Ovary (tissue), 9 donors: ENCODE measurements around the gene DCAF8L2. TPM values are rescaled to one million over a fixed set of nuclear protein-coding genes. Genes with fewer than 3 reads are reported as not detected.

Experiments used
- DNase-seq, 5 donors: peaks; one replicate each; pipeline ENCODE4 v3.0.0-alpha.2; 2019 to 2020
- H3K27ac ChIP-seq, 2 donors: fragments of 200-600 bp; one replicate each; pipeline versions ENCODE4 v1.5.1 to v1.8.0; 2019 to 2022
- H3K27me3 ChIP-seq: fragments of 200-600 bp; one replicate; pipeline ENCODE4 v1.8.0; 2022
- H3K36me3 ChIP-seq: fragments of 200-600 bp; sonication (generic); one replicate; pipeline ENCODE4 v1.5.1; 2019
- H3K4me1 ChIP-seq: one replicate; pipeline ENCODE4 v1.8.1; 2013; ENCODE audit warnings: mild to moderate bottlenecking, moderate library complexity; ENCODE audit not compliant: insufficient read depth
- H3K4me3 ChIP-seq: fragments of 200-600 bp; sonication (generic); one replicate; pipeline ENCODE4 v1.5.1; 2017
- H3K9me3 ChIP-seq, 2 donors: fragments of 200-600 bp in 1 of 2; sonication (generic) in 1 of 2; one replicate each; pipeline versions ENCODE4 v1.5.1 to v1.8.1; 2013 to 2019; ENCODE audit warnings: mild to moderate bottlenecking in 1 of 2, moderate library complexity in 1 of 2
- CTCF ChIP-seq, 3 donors: fragments of 450-650 bp in 2 of 3; fragments of 200-600 bp in 1 of 3; IDR thresholded peaks; one replicate each; pipeline versions ENCODE4 v1.5.1 to v1.8.0; 2016 to 2022; ENCODE audit warnings: antibody characterized with exemption in 3 of 3, mild to moderate bottlenecking in 1 of 3
- EP300 ChIP-seq: sonication (generic); formaldehyde crosslinking; IDR thresholded peaks from one replicate; pipeline ENCODE4 v1.6.1; 2017; ENCODE audit warnings: antibody characterized with exemption
- POLR2A ChIP-seq: fragments of 450-650 bp; IDR thresholded peaks from one replicate; pipeline ENCODE4 v1.6.1; 2017; ENCODE audit warnings: antibody characterized with exemption, mild to moderate bottlenecking, moderate library complexity
- WGBS, 3 donors: extraction: QIAGEN DNeasy Blood & Tissue Kit in 1 of 3; methylation state at CpG; one replicate each; pipeline versions ENCODE4 v1.1.5 to v1.1.7; 2013 to 2017; 5-methylcytosine and 5-hydroxymethylcytosine counted together
- intact Hi-C, 4 donors: fragments of 100-400 bp; cut with DNase I; formaldehyde crosslinking; loops; one replicate each; pipeline versions ENCODE4 v1.11.0 to v1.15.1; 2022 to 2023
- polyA plus RNA-seq, 2 donors: library from polyadenylated mRNA; stranded (reverse); fragments of 200-250 nt in 1 of 2; fragments of 350-450 nt in 1 of 2; fragmentation: Illumina TruSeq in 1 of 2; extraction: RNeasy Lipid Tissue Mini Kit (QIAGEN cat#74804) in 1 of 2; gene quantifications; one replicate each; pipeline ENCODE4 v1.2.3, GENCODE V29; 2013 to 2014
- total RNA-seq, 7 donors: library from RNA; depleted of rRNA in 2 of 7; stranded (reverse); fragments of >200 nt in 2 of 7; fragmentation: NEBNext Ultra II Directional in 3 of 7; extraction: Animal tissue kit (Norgen Biotek cat#: 25700) in 3 of 7; gene quantifications; one replicate each; pipeline versions ENCODE4 v1.1.0 to v1.2.4, GENCODE V29; 2016 to 2023
- donor health status: DM: no; HTN: no; CAD: no; lungs with moderate emphysema.
- donor health status: DM: no; HTN: no; CAD: no.
- donor health status: Bipolar disorder and iron deficiency.
- donor health status: DM: yes; HTN: yes; CAD: no.
- donor health status: DM: no; HTN: no; CAD: no.
- donor health status: DM: yes; HTN: yes; CAD: no.

DCAF8L2 gene
- total and polyA plus RNA-seq, 9 donors, result 0.27 to 10.1 (median 1.1) TPM; not detected in 2

GRCh38 chrX:27633328-27633727 lies 43.2 kb downstream of the DCAF8L2 start:
- intact Hi-C loops, result no loop called here
- no peak overlapping the region for H3K4me3 ChIP-seq
- H3K4me1 ChIP-seq, result no peaks in the 10 kb centered on the region
- no peaks in the 10 kb centered on the region for H3K27me3 ChIP-seq
- H3K27ac ChIP-seq, result no peak overlapping the region
- no peak for DNase-seq
- 38 to 42% (median 39%) methylated on average over 3 of the region's 3 CpGs for WGBS, 3 donors
- no peak for TF ChIP-seq CTCF (IDR thresholded peaks at IDR 0.05)
- TF ChIP-seq EP300, result no peak
- TF ChIP-seq POLR2A, result no peak
- H3K36me3 ChIP-seq, result no peaks in the 10 kb centered on the region
- no peaks in the 10 kb centered on the region for H3K9me3 ChIP-seq

- Histone ChIP-seq H3K9me3 (no peaks in the 10 kb centered on the region), H3K36me3 (no peaks in the 10 kb centered on the region), H3K4me1 (no peaks in the 10 kb centered on the region), H3K27me3 (no peaks in the 10 kb centered on the region), H3K27ac (no peak overlapping the region), H3K4me3 (no peak overlapping the region)
- WGBS, 3 donors, result 35 to 63% (median 53%) methylated on average over 1 of the region's 1 CpG
- TF ChIP-seq EP300 (no peak), CTCF (IDR thresholded peaks at IDR 0.05) (no peak), POLR2A (no peak)
- intact Hi-C loops, result no loop called here
- no peak for DNase-seq
Observed at GRCh38 chrX:27656581-27656980, 66.4 kb downstream of the DCAF8L2 start.

DNA sequence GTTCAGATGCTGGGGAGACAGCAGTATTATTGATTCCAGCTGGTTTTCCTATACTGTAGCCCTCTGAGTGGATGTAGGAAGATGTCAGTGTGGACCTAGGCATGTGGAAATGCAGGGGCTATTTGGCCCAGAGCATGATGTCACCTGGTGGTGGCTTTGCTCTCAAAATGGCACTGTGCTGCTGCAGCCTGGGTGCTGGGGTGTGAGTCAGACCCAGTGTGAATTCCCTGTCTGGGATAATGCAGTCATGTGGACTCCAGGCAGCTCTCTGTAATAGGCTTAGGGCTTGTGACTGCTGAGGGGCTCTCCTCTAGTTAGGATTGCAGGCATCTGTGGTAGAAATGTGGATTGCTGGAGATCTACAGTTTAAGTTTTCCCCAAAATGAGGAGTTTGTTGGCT lies 70.7 kb downstream of the DCAF8L2 start:
- H3K4me1 ChIP-seq, result no peaks in the 10 kb centered on the region
- H3K27me3 ChIP-seq, result no peaks in the 10 kb centered on the region
- H3K4me3 ChIP-seq, result no peak overlapping the region
- TF ChIP-seq CTCF (IDR thresholded peaks at IDR 0.05) (no peak), EP300 (no peak), POLR2A (no peak)
- no peaks in the 10 kb centered on the region for H3K9me3 ChIP-seq
- no peaks in the 10 kb centered on the region for H3K36me3 ChIP-seq
- intact Hi-C loops, result no loop called here
- no peak overlapping the region for H3K27ac ChIP-seq
- no peak for DNase-seq

DNA sequence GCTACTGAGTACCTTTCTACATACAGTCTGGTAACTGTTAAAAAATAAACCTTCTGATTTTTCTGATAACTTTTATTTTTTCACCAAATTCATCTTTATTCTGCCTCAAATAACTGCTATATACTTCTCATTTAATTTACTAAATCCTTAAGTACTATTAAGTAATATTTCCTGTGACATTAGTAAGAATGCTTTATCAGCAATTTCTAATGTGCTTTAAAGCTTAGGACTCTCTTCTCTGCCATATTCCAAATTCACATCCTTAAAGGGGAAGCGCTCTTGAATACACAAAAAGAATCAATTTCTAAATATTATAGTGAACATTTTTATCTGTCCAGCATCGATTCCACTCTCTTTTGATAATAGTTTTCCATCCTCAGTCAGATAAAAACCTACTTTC lies 81.1 kb downstream of the DCAF8L2 start:
- Histone ChIP-seq H3K27me3 (no peaks in the 10 kb centered on the region), H3K27ac (no peak overlapping the region), H3K36me3 (no peaks in the 10 kb centered on the region), H3K4me1 (no peaks in the 10 kb centered on the region), H3K9me3 (no peaks in the 10 kb centered on the region), H3K4me3 (no peak overlapping the region)
- TF ChIP-seq POLR2A, result no peak
- no peak for TF ChIP-seq EP300
- TF ChIP-seq CTCF (IDR thresholded peaks at IDR 0.05), result no peak
- DNase-seq, result no peak
- intact Hi-C loops, result no loop called here
- 65 to 73% (median 66%) methylated on average over 2 of the region's 2 CpGs for WGBS, 3 donors

DNA sequence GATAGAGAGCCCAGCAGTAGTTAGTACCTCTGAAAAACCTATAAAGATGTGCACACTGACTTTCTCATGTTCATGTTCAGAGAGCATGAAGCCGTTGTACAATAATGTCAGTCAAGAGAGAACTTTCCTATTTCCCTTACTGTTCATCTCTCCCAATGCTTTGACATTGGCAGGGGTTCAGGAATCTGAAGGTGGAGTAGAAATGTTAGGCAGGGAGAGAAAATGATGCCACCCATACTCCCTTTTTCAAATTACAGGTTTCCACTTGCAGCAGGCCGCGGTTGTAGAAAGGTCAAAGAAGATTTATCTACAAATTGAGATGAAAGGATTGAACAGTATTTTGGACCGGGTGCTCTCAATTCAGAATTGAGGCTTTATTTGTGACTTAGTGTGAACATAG lies 84.3 kb downstream of the DCAF8L2 start:
- H3K27ac ChIP-seq, result no peak overlapping the region
- TF ChIP-seq POLR2A (no peak), EP300 (no peak), CTCF (IDR thresholded peaks at IDR 0.05) (no peak)
- no peaks in the 10 kb centered on the region for H3K4me1 ChIP-seq
- intact Hi-C loops, result no loop called here
- H3K36me3 ChIP-seq, result no peaks in the 10 kb centered on the region
- H3K4me3 ChIP-seq, result no peak overlapping the region
- H3K27me3 ChIP-seq, result no peaks in the 10 kb centered on the region
- no peaks in the 10 kb centered on the region for H3K9me3 ChIP-seq
- 71 to 77% (median 73%) methylated on average over 4 of the region's 4 CpGs for WGBS, 3 donors
- no peak for DNase-seq
